ENCODE measurements around the gene SPG21. TPM values are rescaled to one million over a fixed set of nuclear protein-coding genes. Genes with fewer than 3 reads are reported as not detected.

SPG21 gene
- total and polyA plus RNA-seq, 2 of the 13 experiments (the other 11 are each of a cell fraction or from before 2014, with no cell fraction given), result 36.7 to 42.4 TPM

DNA sequence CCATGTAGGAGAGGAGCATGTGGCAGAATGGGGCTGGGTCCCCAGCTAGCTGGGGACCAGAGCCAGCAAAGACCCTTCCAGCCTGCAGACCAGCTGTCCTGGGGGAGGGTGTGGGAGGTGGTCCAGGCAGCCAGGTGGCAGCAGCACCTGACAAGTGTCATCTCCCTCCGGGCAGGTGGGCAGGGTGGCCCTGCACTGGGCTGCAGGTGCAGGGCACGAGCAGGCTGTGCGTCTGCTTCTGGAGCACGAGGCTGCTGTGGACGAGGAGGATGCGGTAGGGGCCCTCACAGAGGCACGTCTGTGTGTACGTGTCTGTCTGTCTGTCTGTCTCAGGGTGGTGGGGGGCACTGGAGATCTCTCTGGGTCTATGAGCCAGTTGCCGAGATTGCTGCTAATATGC lies 72.5 kb downstream of the SPG21 start (continued):
- TF ChIP-seq, protein P1, sequence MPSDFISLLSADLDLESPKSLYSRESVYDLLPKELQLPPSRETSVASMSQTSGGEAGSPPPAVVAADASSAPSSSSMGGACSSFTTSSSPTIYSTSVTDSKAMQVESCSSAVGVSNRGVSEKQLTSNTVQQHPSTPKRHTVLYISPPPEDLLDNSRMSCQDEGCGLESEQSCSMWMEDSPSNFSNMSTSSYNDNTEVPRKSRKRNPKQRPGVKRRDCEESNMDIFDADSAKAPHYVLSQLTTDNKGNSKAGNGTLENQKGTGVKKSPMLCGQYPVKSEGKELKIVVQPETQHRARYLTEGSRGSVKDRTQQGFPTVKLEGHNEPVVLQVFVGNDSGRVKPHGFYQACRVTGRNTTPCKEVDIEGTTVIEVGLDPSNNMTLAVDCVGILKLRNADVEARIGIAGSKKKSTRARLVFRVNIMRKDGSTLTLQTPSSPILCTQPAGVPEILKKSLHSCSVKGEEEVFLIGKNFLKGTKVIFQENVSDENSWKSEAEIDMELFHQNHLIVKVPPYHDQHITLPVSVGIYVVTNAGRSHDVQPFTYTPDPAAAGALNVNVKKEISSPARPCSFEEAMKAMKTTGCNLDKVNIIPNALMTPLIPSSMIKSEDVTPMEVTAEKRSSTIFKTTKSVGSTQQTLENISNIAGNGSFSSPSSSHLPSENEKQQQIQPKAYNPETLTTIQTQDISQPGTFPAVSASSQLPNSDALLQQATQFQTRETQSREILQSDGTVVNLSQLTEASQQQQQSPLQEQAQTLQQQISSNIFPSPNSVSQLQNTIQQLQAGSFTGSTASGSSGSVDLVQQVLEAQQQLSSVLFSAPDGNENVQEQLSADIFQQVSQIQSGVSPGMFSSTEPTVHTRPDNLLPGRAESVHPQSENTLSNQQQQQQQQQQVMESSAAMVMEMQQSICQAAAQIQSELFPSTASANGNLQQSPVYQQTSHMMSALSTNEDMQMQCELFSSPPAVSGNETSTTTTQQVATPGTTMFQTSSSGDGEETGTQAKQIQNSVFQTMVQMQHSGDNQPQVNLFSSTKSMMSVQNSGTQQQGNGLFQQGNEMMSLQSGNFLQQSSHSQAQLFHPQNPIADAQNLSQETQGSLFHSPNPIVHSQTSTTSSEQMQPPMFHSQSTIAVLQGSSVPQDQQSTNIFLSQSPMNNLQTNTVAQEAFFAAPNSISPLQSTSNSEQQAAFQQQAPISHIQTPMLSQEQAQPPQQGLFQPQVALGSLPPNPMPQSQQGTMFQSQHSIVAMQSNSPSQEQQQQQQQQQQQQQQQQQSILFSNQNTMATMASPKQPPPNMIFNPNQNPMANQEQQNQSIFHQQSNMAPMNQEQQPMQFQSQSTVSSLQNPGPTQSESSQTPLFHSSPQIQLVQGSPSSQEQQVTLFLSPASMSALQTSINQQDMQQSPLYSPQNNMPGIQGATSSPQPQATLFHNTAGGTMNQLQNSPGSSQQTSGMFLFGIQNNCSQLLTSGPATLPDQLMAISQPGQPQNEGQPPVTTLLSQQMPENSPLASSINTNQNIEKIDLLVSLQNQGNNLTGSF (CRISPR knock-in tag; IDR thresholded peaks at IDR 0.05), result no peak
- TF ChIP-seq, protein P2, sequence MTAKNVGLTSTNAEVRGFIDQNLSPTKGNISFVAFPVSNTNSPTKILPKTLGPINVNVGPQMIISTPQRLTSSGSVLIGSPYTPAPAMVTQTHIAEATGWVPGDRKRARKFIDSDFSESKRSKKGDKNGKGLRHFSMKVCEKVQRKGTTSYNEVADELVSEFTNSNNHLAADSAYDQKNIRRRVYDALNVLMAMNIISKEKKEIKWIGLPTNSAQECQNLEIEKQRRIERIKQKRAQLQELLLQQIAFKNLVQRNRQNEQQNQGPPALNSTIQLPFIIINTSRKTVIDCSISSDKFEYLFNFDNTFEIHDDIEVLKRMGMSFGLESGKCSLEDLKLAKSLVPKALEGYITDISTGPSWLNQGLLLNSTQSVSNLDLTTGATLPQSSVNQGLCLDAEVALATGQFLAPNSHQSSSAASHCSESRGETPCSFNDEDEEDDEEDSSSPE (CRISPR knock-in tag; IDR thresholded peaks at IDR 0.05), result no peak
- TF ChIP-seq PCBP1 (IDR thresholded peaks at IDR 0.05; ENCODE audit: borderline replicate concordance, low read depth, low read length) (no peak), RXRB (CRISPR knock-in tag; IDR thresholded peaks at IDR 0.05; ENCODE audit: borderline replicate concordance) (no peak), AGO2 (optimal IDR thresholded peaks at IDR 0.05; ENCODE audit: low read depth, low read length) (no peak), HMGXB4 (CRISPR knock-in tag; IDR thresholded peaks at IDR 0.05; ENCODE audit: borderline replicate concordance in 1 of 2, low read depth in 1 of 2) (no peak), ZNF205 (CRISPR knock-in tag; IDR thresholded peaks at IDR 0.05) (no peak), ZNF703 (CRISPR knock-in tag; IDR thresholded peaks at IDR 0.05; ENCODE audit: borderline replicate concordance) (no peak), MEF2D (CRISPR knock-in tag; IDR thresholded peaks at IDR 0.05) (no peak), ZFP36L2 (CRISPR knock-in tag; IDR thresholded peaks at IDR 0.05) (no peak), CBFB (CRISPR knock-in tag; IDR thresholded peaks at IDR 0.05) (no peak), NFIC (IDR thresholded peaks at IDR 0.05; ENCODE audit: low read length) (no peak), ZNF83 (CRISPR knock-in tag; IDR thresholded peaks at IDR 0.05; ENCODE audit: borderline replicate concordance) (no peak), EP300 (IDR thresholded peaks at IDR 0.05; ENCODE audit: low read depth in 2 of 2, low read length in 2 of 2) (no peak), EP300 (CRISPR knock-in tag; IDR thresholded peaks at IDR 0.05; ENCODE audit: borderline replicate concordance) (no peak)
